Breast epithelium (tissue), 3 donors: ENCODE data around the gene CCDC157.

Experiments
- CTCF ChIP-seq, 3 donors: fragments of 450-650 bp; IDR thresholded peaks; one replicate each; pipeline ENCODE4 v1.5.1; 2016 to 2017; ENCODE audit warnings: antibody characterized with exemption in 3 of 3, mild to moderate bottlenecking in 3 of 3, moderate library complexity in 3 of 3
- POLR2A ChIP-seq: fragments of 450-650 bp; IDR thresholded peaks from one replicate; pipeline ENCODE4 v1.6.1; 2016; ENCODE audit warnings: antibody characterized with exemption, mild to moderate bottlenecking, moderate library complexity
- POLR2AphosphoS5 ChIP-seq, 3 donors: sonication (generic); formaldehyde crosslinking; IDR thresholded peaks; one replicate each; pipeline ENCODE4 v1.6.1; 2017; ENCODE audit warnings: antibody characterized with exemption in 3 of 3

GRCh38 chr22:30365891-30366290 is 9.1 kb downstream of the CCDC157 start:
- TF ChIP-seq CTCF (IDR thresholded peaks at IDR 0.05) (no peak), POLR2AphosphoS5 (IDR thresholded peaks at IDR 0.05) (no peak), POLR2A (no peak)
